Upper lobe of left lung (tissue), 4 donors: ENCODE measurements around the gene SMCO4.

Source experiments
- CTCF ChIP-seq, 6 experiments: fragments of 450-650 bp in 4 of 6; fragments of 200-600 bp in 2 of 6; sonication (generic) in 2 of 6; IDR thresholded peaks; one replicate each; pipeline ENCODE4 v1.5.1; 2016 to 2019; ENCODE audit warnings: antibody characterized with exemption in 6 of 6
- POLR2A ChIP-seq, 4 donors: fragments of 450-650 bp; IDR thresholded peaks; one replicate each; pipeline ENCODE4 v1.5.1; 2016 to 2017; ENCODE audit warnings: antibody characterized with exemption in 4 of 4, mild to moderate bottlenecking in 2 of 4
- POLR2AphosphoS5 ChIP-seq, 2 donors: sonication (generic); formaldehyde crosslinking; IDR thresholded peaks; one replicate each; pipeline ENCODE4 v1.5.1; 2017; ENCODE audit warnings: antibody characterized with exemption in 2 of 2

- TF ChIP-seq CTCF (IDR thresholded peaks at IDR 0.05) (no peak), POLR2A (IDR thresholded peaks at IDR 0.05) (no peak), POLR2AphosphoS5 (IDR thresholded peaks at IDR 0.05) (no peak)
These were observed 9.7 kb upstream of the SMCO4 start for GRCh38 chr11:93552874-93553273.
